Measurements from ENCODE around the gene ANKRD44. TPM values are rescaled to one million over a fixed set of nuclear protein-coding genes. Genes with fewer than 3 reads are reported as not detected.
A peak's percentile ranks its signal among the peaks of the same experiment; 100 is the strongest.

The ANKRD44 gene
- total RNA-seq, 2 donors from 2014 or later: 131 to 154 TPM

DNA sequence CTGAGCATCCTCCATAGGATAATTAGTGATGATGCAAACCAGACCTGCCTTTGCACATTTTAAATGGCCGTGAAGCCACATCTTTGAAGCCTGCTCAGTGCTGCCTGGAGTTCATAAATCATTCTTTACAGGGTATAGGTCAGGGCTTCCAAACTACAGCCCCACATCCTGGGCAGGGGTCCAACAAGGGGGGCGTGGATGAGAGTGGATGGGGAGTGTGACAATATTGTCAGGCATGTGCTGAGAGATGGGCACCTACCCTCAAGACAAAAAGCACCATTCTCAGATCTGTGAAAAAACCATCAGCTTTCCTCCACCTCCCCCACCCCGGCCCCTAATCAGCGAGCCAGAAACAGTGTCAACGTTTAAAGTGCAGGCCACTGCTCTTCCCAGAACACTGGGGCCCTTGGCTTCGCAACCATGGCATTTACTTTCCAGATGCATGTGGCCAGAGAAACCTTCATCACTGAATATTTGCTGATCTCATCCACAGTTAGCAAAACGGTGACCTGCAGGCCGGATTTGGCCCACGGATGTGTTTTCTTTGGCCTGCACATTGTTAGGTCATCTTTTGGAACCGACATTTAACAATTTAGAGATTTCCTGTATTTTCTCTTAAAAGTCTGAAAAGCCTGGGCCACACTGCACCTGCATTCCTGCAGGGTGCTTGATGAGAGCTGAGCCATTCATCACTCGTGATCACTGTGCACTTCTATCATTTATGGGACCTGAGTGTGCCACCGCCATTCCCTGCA, 130.7 kb downstream of the ANKRD44 start:
- H3K4me1 Mint-ChIP-seq: peaks cover 36% of the 10 kb centered on the region
- H3K9me3 Mint-ChIP-seq: no peaks in the 10 kb centered on the region
- peaks cover 70% of the 10 kb centered on the region for H3K36me3 Mint-ChIP-seq (ENCODE audit: low read depth)
- no peak for ATAC-seq (replicated peaks)
- H3K27me3 Mint-ChIP-seq: no peaks in the 10 kb centered on the region
- H3K27ac Mint-ChIP-seq: no peak overlapping the region
- H3K4me3 Mint-ChIP-seq: no peak overlapping the region

DNA sequence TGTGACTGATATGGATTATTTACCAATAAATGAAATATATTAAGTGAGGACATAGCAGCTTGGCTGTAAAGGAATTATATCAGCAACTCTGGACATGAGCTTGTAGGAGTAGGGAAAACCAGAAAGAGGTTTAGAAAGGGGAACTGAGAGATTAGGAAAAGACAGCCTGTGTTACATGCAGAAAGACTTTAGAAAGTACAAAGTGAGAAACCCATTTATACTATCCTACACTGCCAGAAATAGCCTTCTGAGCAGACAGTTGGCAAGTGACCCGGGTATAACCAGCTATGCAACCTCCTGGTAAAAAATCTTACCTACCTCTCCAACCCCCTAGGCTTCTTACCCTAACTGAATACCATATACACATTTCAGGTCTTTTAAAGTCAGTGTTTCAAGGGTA, 134.1 kb downstream of the ANKRD44 start:
- no peaks in the 10 kb centered on the region for H3K9me3 Mint-ChIP-seq
- H3K27ac Mint-ChIP-seq: peak overlapping the region; percentile 72
- no peaks in the 10 kb centered on the region for H3K27me3 Mint-ChIP-seq
- H3K36me3 Mint-ChIP-seq (ENCODE audit: low read depth): peaks cover 47% of the 10 kb centered on the region
- peaks cover 16% of the 10 kb centered on the region for H3K4me1 Mint-ChIP-seq
- no peak overlapping the region for H3K4me3 Mint-ChIP-seq
- no peak for ATAC-seq (replicated peaks)

DNA sequence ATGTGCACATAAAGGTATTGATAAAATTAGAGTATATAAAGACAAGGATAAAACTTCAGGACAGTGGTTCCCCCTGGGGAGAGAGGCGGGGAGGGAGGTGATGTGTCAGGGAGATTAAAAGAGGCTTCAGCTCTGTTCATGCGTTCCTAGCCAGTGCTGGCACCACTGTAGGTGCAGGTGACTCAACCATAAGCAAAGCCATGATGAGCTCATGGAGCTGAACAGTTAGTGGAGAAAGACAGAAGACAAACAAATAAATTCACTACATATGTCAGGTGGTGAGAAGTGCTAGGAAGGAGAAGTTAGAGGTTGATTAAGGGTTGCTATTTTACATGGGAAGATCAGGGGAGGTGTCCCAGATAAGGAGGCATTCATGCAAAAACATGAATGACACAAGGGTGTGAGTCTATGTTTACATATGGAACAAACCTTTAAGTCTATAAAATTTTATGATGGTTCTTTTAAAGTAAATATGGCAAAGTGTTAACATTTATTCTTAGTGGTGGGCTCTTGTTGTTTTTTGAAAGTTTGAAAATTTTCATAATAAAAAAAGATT, 136.0 kb downstream of the ANKRD44 start:
- H3K27ac Mint-ChIP-seq: peak overlapping the region; percentile 22
- H3K36me3 Mint-ChIP-seq (ENCODE audit: low read depth): peaks cover 38% of the 10 kb centered on the region
- no peak overlapping the region for H3K4me3 Mint-ChIP-seq
- no peaks in the 10 kb centered on the region for H3K9me3 Mint-ChIP-seq
- H3K4me1 Mint-ChIP-seq: peaks cover 30% of the 10 kb centered on the region
- peak; percentile 89 for ATAC-seq (replicated peaks)
- no peaks in the 10 kb centered on the region for H3K27me3 Mint-ChIP-seq

DNA sequence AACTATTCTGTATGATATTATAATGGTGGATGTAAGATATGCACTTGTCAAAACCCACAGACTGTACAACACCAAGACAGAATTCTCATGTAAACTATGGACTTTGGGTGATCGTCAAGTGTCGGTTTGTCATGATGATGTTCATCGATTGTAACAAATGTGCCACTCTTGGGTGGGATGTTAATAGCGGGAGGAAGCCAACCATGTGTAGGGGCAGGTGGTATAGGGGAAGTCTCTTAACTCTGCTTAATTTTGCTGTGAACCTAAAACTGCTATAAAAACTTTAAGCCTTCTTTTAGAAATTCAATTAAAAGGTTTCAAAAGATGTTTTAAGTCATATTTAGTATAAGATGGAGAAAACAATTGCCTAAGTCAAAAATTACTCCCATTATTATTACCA, 139.0 kb downstream of the ANKRD44 start:
- peaks cover 51% of the 10 kb centered on the region for H3K4me1 Mint-ChIP-seq
- no peak overlapping the region for H3K4me3 Mint-ChIP-seq
- peaks cover 38% of the 10 kb centered on the region for H3K36me3 Mint-ChIP-seq (ENCODE audit: low read depth)
- H3K27ac Mint-ChIP-seq: peak overlapping the region; percentile 79
- H3K27me3 Mint-ChIP-seq: no peaks in the 10 kb centered on the region
- H3K9me3 Mint-ChIP-seq: no peaks in the 10 kb centered on the region
- no peak for ATAC-seq (replicated peaks)

DNA sequence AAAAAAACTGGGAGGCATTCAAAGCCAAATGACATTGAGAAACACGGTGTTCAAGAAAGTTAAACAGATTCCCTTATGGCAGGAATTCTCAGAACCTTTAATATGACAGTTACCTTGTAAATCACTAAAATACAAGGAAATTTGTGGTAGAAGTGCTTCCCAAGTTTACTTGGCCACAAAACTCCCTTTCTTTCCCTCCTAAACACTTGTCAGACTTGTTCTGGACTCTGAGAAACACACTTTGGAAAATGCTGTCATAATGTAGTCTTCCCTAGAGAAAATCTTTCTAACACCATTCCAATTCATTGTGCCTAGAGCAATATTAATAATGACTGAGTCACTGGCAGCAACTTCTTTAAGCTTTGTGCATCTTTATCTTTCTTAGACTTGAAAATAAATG, 140.4 kb downstream of the ANKRD44 start:
- ATAC-seq (replicated peaks): no peak
- H3K27me3 Mint-ChIP-seq: no peaks in the 10 kb centered on the region
- peaks cover 46% of the 10 kb centered on the region for H3K4me1 Mint-ChIP-seq
- no peaks in the 10 kb centered on the region for H3K9me3 Mint-ChIP-seq
- H3K27ac Mint-ChIP-seq: peak overlapping the region; percentile 79
- no peak overlapping the region for H3K4me3 Mint-ChIP-seq
- peaks cover 32% of the 10 kb centered on the region for H3K36me3 Mint-ChIP-seq (ENCODE audit: low read depth)

DNA sequence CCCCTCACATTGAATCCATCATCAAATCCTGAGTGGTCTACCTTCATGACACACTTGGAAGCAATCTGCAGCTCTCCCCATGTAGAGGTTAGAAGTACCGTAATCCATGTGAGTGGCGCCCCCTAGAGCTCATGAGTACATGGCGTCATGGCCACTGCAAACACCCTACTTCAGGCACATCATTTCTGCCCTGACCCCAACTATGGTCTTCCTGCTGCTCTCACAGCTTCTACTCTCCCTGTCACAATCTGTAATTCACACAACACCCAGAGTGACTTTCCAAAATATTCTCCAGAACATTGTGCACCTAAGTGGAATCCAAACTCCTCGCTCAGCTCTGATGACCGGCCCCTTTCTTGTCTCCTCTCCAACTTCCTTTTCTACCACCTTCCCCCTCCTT, 141.9 kb downstream of the ANKRD44 start:
- H3K9me3 Mint-ChIP-seq: no peaks in the 10 kb centered on the region
- H3K4me3 Mint-ChIP-seq: peak overlapping the region; percentile 16
- no peaks in the 10 kb centered on the region for H3K27me3 Mint-ChIP-seq
- H3K36me3 Mint-ChIP-seq (ENCODE audit: low read depth): peaks cover 24% of the 10 kb centered on the region
- peak overlapping the region; percentile 52 for H3K27ac Mint-ChIP-seq
- H3K4me1 Mint-ChIP-seq: peaks cover 44% of the 10 kb centered on the region
- ATAC-seq (replicated peaks): peak; percentile 77

DNA sequence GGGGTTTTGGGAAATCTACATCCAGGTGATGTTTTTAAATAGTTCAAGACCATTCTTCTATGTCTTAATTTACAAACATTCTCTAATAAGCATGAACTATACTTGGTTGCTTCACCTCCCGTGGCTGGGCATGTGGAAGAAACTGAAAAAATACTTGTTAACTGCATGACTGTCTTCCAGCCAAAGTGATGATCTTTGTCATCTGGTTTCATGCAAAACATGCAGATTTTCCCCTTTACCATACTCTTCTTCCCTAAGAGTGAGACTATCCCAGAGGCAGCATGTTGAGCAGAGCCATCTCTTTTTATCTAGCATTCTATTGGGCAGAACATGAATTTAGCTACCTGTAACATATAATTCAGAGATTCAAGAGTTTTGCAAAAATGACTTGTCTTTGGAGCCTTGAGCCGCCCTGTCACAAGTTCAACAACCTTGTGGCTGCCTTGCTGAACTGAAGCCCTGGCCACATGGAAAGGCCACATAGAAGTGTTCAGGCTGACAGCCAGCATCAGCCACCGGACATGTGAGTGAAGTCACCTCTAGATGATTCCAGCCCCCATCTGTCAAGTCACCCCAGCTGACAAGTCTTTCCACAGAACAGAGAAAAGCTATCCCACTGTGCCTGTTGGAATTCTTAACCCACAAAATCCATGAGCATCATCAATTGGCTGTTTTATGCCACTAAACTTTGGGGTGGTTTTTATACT, 142.8 kb downstream of the ANKRD44 start:
- peak overlapping the region; percentile 52 for H3K27ac Mint-ChIP-seq

DNA sequence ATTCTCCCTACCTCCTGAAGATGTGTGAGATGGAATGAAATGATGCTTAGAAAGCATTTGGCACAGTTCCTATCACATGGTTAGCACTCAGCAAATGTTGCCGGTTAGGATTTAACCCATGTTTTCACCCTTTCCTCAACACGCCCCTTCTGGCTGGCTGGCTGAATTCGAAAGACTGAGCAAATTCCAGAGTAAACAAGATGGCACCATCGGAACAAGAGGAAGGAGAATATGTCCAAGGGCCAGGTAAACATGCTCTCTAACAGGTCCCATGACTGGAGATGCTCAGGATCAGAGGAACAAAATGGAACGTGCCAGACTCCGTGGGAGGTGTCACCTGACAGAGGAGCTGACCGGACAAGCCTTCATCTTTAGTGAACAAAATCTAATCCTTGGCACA, 145.6 kb downstream of the ANKRD44 start:
- Mint-ChIP-seq H3K4me1 (peaks cover 54% of the 10 kb centered on the region), H3K4me3 (no peak overlapping the region), H3K36me3 (ENCODE audit: low read depth) (peaks cover 11% of the 10 kb centered on the region), H3K9me3 (no peaks in the 10 kb centered on the region), H3K27ac (peak overlapping the region; percentile 90), H3K27me3 (no peaks in the 10 kb centered on the region)
- no peak for ATAC-seq (replicated peaks)

More for the DNA sequence above, 142.8 kb downstream of the ANKRD44 start:
- H3K9me3 Mint-ChIP-seq: no peaks in the 10 kb centered on the region
- H3K36me3 Mint-ChIP-seq (ENCODE audit: low read depth): peaks cover 24% of the 10 kb centered on the region
- H3K4me1 Mint-ChIP-seq: peaks cover 50% of the 10 kb centered on the region
- H3K27me3 Mint-ChIP-seq: no peaks in the 10 kb centered on the region
- peak; percentile 74 for ATAC-seq (replicated peaks)
- H3K4me3 Mint-ChIP-seq: peak overlapping the region; percentile 16

DNA sequence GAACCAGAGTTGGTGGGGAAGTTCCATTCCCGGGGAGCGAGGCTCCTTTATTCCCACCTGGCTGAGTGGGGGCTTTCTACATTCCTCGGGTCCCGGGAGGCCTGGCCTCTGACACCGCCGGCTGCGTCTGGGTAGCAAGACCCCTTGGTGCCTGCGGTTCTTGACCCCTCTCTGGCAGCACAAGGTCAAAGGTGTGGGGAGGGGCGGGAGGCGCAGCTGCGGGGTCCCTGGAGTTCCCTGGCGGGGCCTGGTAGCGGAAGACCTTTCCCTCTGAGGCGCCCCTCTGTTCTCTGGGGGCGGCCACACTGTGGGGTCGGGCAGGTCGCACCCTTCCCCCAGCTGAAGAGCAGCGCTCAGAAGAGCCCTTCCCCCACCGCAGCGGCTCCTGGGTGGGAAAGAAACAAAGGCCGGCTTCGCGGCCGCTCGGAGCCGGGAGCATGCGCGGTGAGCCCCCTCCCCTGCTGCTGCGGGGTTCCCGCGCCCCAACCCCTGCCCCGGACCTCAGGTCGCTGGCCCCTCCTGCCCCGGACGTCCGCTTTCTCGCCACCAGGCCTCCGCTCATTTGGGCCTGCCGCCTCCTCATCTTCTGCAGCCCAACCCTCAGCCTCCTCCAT, 146.3 kb downstream of the ANKRD44 start:
- Mint-ChIP-seq H3K27ac (peak overlapping the region; percentile 90), H3K4me3 (no peak overlapping the region), H3K4me1 (peaks cover 57% of the 10 kb centered on the region), H3K9me3 (no peaks in the 10 kb centered on the region), H3K36me3 (ENCODE audit: low read depth) (peaks cover 12% of the 10 kb centered on the region), H3K27me3 (no peaks in the 10 kb centered on the region)
- ATAC-seq (replicated peaks): no peak

DNA sequence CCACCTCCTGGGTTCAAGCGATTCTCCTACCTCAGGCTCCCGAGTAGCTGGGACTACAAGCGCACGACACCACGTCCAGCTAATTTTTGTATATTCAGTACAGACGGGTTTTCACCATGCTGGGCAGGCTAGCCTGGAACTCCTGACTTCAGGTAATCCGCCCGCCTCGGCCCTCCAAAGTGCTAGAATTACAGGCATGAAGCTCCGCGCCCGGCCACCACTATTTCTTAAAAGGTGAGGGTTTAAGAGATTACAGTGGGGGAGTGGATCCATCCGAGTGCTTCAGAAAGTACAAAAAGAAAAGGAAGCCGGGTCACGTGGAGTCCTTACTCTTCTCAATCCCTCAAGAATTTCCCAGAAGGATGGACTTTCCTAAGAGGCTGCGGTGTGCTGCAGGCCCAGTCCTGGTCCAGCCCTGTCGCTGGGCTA, 146.9 kb downstream of the ANKRD44 start:
- Mint-ChIP-seq H3K4me1 (peaks cover 57% of the 10 kb centered on the region), H3K27ac (peak overlapping the region; percentile 88), H3K4me3 (no peak overlapping the region), H3K36me3 (ENCODE audit: low read depth) (peaks cover 16% of the 10 kb centered on the region), H3K27me3 (no peaks in the 10 kb centered on the region), H3K9me3 (no peaks in the 10 kb centered on the region)
- no peak for ATAC-seq (replicated peaks)

DNA sequence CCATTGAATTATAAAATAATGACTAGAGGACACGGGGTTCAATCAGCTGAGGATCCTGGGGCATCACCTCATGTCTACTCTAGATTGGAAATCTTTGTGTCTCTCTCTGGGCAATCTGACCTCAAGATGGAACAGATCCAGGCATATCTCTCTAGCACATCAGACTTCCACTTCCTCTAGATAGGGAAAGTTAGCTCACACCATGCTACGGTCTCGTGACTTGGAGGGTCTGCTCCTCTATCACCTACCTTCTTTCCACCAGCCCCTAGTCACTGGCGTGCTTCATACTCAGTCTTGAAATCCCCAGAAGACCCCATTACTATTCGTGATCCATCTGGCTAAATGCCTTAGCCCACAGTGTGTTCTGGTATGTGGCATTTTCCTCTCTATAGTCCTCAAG, 148.8 kb downstream of the ANKRD44 start:
- H3K27me3 Mint-ChIP-seq: no peaks in the 10 kb centered on the region
- H3K9me3 Mint-ChIP-seq: no peaks in the 10 kb centered on the region
- peak overlapping the region; percentile 88 for H3K27ac Mint-ChIP-seq
- H3K36me3 Mint-ChIP-seq (ENCODE audit: low read depth): peaks cover 12% of the 10 kb centered on the region
- no peak for ATAC-seq (replicated peaks)
- H3K4me3 Mint-ChIP-seq: peak overlapping the region; percentile 1
- H3K4me1 Mint-ChIP-seq: peaks cover 51% of the 10 kb centered on the region

DNA sequence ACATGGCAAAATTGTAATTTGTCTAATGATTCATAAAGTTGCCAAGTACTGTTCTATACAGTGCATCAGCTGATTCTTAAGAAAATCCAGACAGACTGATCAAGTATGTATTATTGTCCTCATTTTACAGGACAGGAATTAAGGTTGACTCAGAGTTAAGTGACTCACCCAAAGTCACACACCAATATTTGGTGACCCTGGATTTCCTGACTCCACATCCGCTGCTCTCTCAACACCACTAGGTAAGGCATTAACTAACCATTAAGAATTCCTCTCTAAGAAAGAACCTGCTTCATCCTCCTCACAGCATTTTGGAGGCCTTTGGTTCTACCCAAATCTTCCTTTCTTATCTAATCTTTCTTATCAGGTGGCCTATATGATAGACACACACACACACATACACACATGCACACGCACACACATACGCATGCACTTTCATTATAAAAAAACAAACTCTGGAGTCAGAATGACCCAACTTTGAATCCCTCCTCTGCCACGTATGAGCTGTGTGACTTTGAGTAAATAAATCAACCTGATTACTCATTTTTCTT, 150.8 kb downstream of the ANKRD44 start:
- Mint-ChIP-seq H3K4me3 (peak overlapping the region; percentile 72), H3K27ac (peak overlapping the region; percentile 88), H3K27me3 (no peaks in the 10 kb centered on the region), H3K4me1 (peaks cover 53% of the 10 kb centered on the region), H3K9me3 (no peaks in the 10 kb centered on the region), H3K36me3 (ENCODE audit: low read depth) (peaks cover 20% of the 10 kb centered on the region)
- ATAC-seq (replicated peaks): peak; percentile 90

DNA sequence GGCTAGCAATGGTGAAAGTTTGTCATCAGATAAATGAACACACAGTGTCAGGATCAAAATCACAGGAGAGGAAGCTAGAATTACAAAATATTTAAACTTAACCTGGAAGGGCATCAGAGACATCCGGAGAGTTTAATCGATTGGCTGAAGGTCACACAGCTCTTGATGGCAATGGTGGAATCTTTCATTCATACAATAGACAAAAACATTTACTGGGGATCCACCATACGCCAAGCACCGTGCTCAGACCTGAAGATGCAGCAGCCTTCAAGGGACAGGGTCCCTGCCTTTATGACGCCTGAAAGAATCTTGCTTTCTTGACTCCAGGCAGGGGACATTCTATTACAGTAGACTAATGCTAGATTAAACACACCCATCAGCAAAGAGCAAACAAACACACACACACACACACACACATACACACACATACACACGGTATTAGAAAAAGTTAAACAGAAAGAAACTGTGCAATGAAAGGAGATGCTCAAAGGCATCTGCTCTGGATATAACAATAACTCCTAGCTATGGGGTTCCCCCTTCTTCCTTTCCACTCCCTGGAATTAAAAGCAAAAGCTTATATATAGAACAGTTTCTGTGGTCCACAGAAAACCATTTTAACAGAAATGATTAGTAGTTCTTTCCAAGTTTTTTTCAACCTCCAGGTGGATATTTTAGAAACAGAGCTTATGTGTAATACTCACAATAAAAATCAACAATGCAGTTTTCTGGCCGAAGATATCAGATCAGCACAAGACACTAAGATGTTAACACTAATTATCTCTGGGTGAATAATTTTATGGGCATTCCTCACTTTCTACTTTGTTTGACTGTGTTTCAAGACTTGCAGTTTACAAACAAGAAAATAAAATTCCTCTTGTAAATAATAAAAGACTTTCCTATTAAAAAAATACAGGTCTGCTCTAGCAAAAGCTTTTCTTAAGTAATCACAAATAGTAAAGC, 151.7 kb downstream of the ANKRD44 start:
- Mint-ChIP-seq H3K4me1 (peaks cover 53% of the 10 kb centered on the region), H3K9me3 (no peaks in the 10 kb centered on the region), H3K27ac (peak overlapping the region; percentile 88), H3K27me3 (no peaks in the 10 kb centered on the region), H3K36me3 (ENCODE audit: low read depth) (peaks cover 20% of the 10 kb centered on the region), H3K4me3 (peak overlapping the region; percentile 72)
- peak; percentile 20 for ATAC-seq (replicated peaks)

Data from activated T-helper 17 cell treated with anti-CD3 and anti-CD28 coated beads, Interleukin-2, amount 50 U/mL, for 72 hours (primary cell).